A673 (cell line): Measurements from ENCODE around the gene TLE3.

ENCODE experiments used
- EZH2 ChIP-seq: fragments of 200-600 bp; sonication (generic); IDR thresholded peaks from 2 replicates; pipeline ENCODE4 v1.6.1; 2017; ENCODE audit warnings: borderline replicate concordance, low read depth, mild to moderate bottlenecking, mixed read lengths, antibody characterized with exemption, low read length; ENCODE audit not compliant: poor library complexity, severe bottlenecking
- TF ChIP-seq, protein P1 (sequence below): fragments of 300-800, 200-600 bp; sonication (generic); conservative IDR thresholded peaks from 2 replicates; pipeline ENCODE4 v1.5.1; 2017; ENCODE audit warnings: low read depth, mild to moderate bottlenecking, antibody characterized with exemption, low read length, moderate library complexity, mixed read lengths

DNA sequence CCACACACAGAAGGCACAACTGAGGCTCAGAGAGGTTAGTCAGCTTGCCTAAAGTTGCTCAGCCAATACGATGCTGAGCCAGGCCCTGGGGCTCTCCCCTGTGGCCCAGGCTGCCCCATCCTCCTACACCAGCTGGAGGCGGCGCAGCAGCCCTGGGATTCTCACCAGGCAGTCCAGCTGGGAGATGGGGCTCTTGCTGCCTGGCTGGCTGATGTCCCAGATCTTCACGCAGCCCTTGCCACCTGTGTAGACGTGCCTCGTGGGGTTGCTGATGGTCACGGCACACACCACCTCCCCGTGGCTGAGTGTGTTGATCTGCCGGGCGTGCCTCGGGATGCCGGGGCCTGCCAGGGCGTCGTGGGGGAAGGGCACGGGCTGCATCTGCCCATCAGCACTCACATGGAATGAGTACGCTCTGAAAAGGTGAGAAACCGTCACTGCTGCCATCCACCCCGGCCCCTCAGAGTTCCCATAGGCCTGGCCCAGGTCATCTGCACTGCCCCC lies 42.8 kb downstream of the TLE3 start:
- TF ChIP-seq, protein P1, sequence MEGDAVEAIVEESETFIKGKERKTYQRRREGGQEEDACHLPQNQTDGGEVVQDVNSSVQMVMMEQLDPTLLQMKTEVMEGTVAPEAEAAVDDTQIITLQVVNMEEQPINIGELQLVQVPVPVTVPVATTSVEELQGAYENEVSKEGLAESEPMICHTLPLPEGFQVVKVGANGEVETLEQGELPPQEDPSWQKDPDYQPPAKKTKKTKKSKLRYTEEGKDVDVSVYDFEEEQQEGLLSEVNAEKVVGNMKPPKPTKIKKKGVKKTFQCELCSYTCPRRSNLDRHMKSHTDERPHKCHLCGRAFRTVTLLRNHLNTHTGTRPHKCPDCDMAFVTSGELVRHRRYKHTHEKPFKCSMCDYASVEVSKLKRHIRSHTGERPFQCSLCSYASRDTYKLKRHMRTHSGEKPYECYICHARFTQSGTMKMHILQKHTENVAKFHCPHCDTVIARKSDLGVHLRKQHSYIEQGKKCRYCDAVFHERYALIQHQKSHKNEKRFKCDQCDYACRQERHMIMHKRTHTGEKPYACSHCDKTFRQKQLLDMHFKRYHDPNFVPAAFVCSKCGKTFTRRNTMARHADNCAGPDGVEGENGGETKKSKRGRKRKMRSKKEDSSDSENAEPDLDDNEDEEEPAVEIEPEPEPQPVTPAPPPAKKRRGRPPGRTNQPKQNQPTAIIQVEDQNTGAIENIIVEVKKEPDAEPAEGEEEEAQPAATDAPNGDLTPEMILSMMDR, result no peak
- no peak for TF ChIP-seq EZH2
